WTC11 (cell line): ENCODE data around the gene RARB. TPM values are rescaled to one million over a fixed set of nuclear protein-coding genes. Genes with fewer than 3 reads are reported as not detected.

ENCODE experiments used
- ATAC-seq: fragments of 200-7000 bp; cut with Tn5 transposase; 2 replicates; pipeline ENCODE4 v1.10.0; 2021; ENCODE audit warnings: mild to moderate bottlenecking, moderate library complexity
- CTCF ChIA-PET: fragments of 300-600 bp; sonication (Branson Sonifier 250); formaldehyde crosslinking; loops from one replicate; lab custom pipeline; 2021; ENCODE audit warnings: antibody characterized with exemption; lab: Charles Lee
- POLR2A ChIA-PET: fragments of 350-600 bp; sonication (Branson Sonifier 250); formaldehyde crosslinking; loops from one replicate; lab custom pipeline; 2021; ENCODE audit warnings: antibody characterized with exemption; lab: Charles Lee
- DNase-seq: peaks from one replicate; pipeline ENCODE4 v3.0.0; 2021; ENCODE audit warnings: low spot score
- H3K27ac Mint-ChIP-seq: 2 replicates; pipeline ENCODE4 v1.8.0; 2021; ENCODE audit warnings: mixed read lengths
- H3K27me3 Mint-ChIP-seq: 2 replicates; pipeline ENCODE4 v1.8.0; 2021; ENCODE audit warnings: low read depth, mild to moderate bottlenecking, moderate library complexity, mixed read lengths
- H3K36me3 Mint-ChIP-seq: 2 replicates; pipeline ENCODE4 v1.8.0; 2021; ENCODE audit warnings: mixed read lengths
- H3K4me1 Mint-ChIP-seq: 2 replicates; pipeline ENCODE4 v1.8.0; 2022; ENCODE audit warnings: mixed read lengths
- H3K4me3 Mint-ChIP-seq: 2 replicates; pipeline ENCODE4 v1.8.0; 2021; ENCODE audit warnings: mild to moderate bottlenecking, moderate library complexity, mixed read lengths
- H3K9me3 Mint-ChIP-seq: 2 replicates; pipeline ENCODE4 v1.8.0; 2021; ENCODE audit warnings: mixed read lengths
- ATF1 ChIP-seq: sonication (generic); formaldehyde crosslinking; IDR thresholded peaks from 2 replicates; pipeline ENCODE4 v1.8.1; 2023; ENCODE audit warnings: mild to moderate bottlenecking, moderate library complexity, missing genetic modification reagents
- ATF3 ChIP-seq: sonication (generic); formaldehyde crosslinking; conservative IDR thresholded peaks from 2 replicates; pipeline ENCODE4 v1.8.1; 2022; ENCODE audit warnings: mild to moderate bottlenecking, missing genetic modification reagents
- CTCF ChIP-seq: fragments of 200-600 bp; IDR thresholded peaks from 2 replicates; pipeline ENCODE4 v1.8.0; 2022; ENCODE audit warnings: antibody characterized with exemption
- E2F1 ChIP-seq: sonication (generic); formaldehyde crosslinking; IDR thresholded peaks from 2 replicates; pipeline ENCODE4 v1.8.0; 2022; ENCODE audit warnings: mild to moderate bottlenecking, missing genetic modification reagents
- FOXJ3 ChIP-seq: sonication (generic); formaldehyde crosslinking; IDR thresholded peaks from 2 replicates; pipeline ENCODE4 v1.9.0; 2021; ENCODE audit warnings: missing genetic modification reagents, mild to moderate bottlenecking, borderline replicate concordance
- FOXP1 ChIP-seq: sonication (generic); formaldehyde crosslinking; IDR thresholded peaks from 2 replicates; pipeline ENCODE4 v1.8.0; 2022; ENCODE audit warnings: missing genetic modification reagents, mild to moderate bottlenecking, moderate library complexity, borderline replicate concordance
- IRF1 ChIP-seq: sonication (generic); formaldehyde crosslinking; IDR thresholded peaks from 2 replicates; pipeline ENCODE4 v1.8.0; 2023; ENCODE audit warnings: missing genetic modification reagents
- JUN ChIP-seq: sonication (generic); formaldehyde crosslinking; IDR thresholded peaks from 2 replicates; pipeline ENCODE4 v1.8.0; 2023; ENCODE audit warnings: mild to moderate bottlenecking, missing genetic modification reagents
- NFATC4 ChIP-seq: fragments of 250-450 bp; sonication (Bioruptor Pico); IDR thresholded peaks from 2 replicates; pipeline ENCODE4 v1.9.0; 2021; ENCODE audit warnings: mild to moderate bottlenecking
- NFE2L1 ChIP-seq: sonication (generic); formaldehyde crosslinking; IDR thresholded peaks from 2 replicates; pipeline ENCODE4 v1.8.1; 2023; ENCODE audit warnings: missing genetic modification reagents
- NR3C1 ChIP-seq: sonication (generic); formaldehyde crosslinking; conservative IDR thresholded peaks from 2 replicates; pipeline ENCODE4 v1.8.1; 2023; ENCODE audit warnings: low read depth, mild to moderate bottlenecking, missing genetic modification reagents
- SP1 ChIP-seq: sonication (generic); formaldehyde crosslinking; conservative IDR thresholded peaks from 2 replicates; pipeline ENCODE4 v1.8.1; 2022; ENCODE audit warnings: missing genetic modification reagents
- TP53 ChIP-seq: sonication (generic); formaldehyde crosslinking; IDR thresholded peaks from 2 replicates; pipeline ENCODE4 v1.8.1; 2023; ENCODE audit warnings: mild to moderate bottlenecking, missing genetic modification reagents
- ZMAT4 ChIP-seq: fragments of 250-450 bp; sonication (Bioruptor Pico); IDR thresholded peaks from 2 replicates; pipeline ENCODE4 v1.9.0; 2021; ENCODE audit warnings: mild to moderate bottlenecking
- ZNF121 ChIP-seq: sonication (generic); formaldehyde crosslinking; IDR thresholded peaks from 2 replicates; pipeline ENCODE4 v1.8.0; 2023; ENCODE audit warnings: missing genetic modification reagents
- ZNF317 ChIP-seq: sonication (generic); formaldehyde crosslinking; IDR thresholded peaks from 2 replicates; pipeline ENCODE4 v1.8.1; 2023; ENCODE audit warnings: low read depth, mild to moderate bottlenecking, moderate library complexity, missing genetic modification reagents, borderline replicate concordance
- total RNA-seq: library from RNA; stranded (reverse); gene quantifications from 3 replicates; pipeline ENCODE4 v1.2.3, GENCODE V29; 2021
- TF ChIP-seq, protein P1 (sequence below): sonication (generic); formaldehyde crosslinking; IDR thresholded peaks from 2 replicates; pipeline ENCODE4 v1.8.1; 2023; ENCODE audit warnings: mild to moderate bottlenecking, missing genetic modification reagents, borderline replicate concordance
- TF ChIP-seq, protein P2 (sequence below): sonication (generic); formaldehyde crosslinking; IDR thresholded peaks from 2 replicates; pipeline ENCODE4 v1.8.0; 2023; ENCODE audit warnings: mild to moderate bottlenecking, missing genetic modification reagents
- TF ChIP-seq, protein P3 (sequence below): sonication (generic); formaldehyde crosslinking; IDR thresholded peaks from 2 replicates; pipeline ENCODE4 v1.8.1; 2023; ENCODE audit warnings: mild to moderate bottlenecking, missing genetic modification reagents

RARB gene
- total RNA-seq, 1 experiment from 2014 or later, result not detected

GRCh38 chr3:25619382-25619781 is 191.3 kb downstream of the RARB start (continued):
- TF ChIP-seq CTCF (no peak), IRF1 (CRISPR knock-in tag) (no peak), NFATC4 (CRISPR knock-in tag) (no peak), SP1 (CRISPR knock-in tag) (no peak), ATF1 (CRISPR knock-in tag) (no peak), ZNF317 (CRISPR knock-in tag) (no peak), ZNF121 (CRISPR knock-in tag) (no peak), NR3C1 (CRISPR knock-in tag) (no peak)
- TF ChIP-seq, protein P1, sequence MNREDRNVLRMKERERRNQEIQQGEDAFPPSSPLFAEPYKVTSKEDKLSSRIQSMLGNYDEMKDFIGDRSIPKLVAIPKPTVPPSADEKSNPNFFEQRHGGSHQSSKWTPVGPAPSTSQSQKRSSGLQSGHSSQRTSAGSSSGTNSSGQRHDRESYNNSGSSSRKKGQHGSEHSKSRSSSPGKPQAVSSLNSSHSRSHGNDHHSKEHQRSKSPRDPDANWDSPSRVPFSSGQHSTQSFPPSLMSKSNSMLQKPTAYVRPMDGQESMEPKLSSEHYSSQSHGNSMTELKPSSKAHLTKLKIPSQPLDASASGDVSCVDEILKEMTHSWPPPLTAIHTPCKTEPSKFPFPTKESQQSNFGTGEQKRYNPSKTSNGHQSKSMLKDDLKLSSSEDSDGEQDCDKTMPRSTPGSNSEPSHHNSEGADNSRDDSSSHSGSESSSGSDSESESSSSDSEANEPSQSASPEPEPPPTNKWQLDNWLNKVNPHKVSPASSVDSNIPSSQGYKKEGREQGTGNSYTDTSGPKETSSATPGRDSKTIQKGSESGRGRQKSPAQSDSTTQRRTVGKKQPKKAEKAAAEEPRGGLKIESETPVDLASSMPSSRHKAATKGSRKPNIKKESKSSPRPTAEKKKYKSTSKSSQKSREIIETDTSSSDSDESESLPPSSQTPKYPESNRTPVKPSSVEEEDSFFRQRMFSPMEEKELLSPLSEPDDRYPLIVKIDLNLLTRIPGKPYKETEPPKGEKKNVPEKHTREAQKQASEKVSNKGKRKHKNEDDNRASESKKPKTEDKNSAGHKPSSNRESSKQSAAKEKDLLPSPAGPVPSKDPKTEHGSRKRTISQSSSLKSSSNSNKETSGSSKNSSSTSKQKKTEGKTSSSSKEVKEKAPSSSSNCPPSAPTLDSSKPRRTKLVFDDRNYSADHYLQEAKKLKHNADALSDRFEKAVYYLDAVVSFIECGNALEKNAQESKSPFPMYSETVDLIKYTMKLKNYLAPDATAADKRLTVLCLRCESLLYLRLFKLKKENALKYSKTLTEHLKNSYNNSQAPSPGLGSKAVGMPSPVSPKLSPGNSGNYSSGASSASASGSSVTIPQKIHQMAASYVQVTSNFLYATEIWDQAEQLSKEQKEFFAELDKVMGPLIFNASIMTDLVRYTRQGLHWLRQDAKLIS, result no peak
- TF ChIP-seq, protein P2, sequence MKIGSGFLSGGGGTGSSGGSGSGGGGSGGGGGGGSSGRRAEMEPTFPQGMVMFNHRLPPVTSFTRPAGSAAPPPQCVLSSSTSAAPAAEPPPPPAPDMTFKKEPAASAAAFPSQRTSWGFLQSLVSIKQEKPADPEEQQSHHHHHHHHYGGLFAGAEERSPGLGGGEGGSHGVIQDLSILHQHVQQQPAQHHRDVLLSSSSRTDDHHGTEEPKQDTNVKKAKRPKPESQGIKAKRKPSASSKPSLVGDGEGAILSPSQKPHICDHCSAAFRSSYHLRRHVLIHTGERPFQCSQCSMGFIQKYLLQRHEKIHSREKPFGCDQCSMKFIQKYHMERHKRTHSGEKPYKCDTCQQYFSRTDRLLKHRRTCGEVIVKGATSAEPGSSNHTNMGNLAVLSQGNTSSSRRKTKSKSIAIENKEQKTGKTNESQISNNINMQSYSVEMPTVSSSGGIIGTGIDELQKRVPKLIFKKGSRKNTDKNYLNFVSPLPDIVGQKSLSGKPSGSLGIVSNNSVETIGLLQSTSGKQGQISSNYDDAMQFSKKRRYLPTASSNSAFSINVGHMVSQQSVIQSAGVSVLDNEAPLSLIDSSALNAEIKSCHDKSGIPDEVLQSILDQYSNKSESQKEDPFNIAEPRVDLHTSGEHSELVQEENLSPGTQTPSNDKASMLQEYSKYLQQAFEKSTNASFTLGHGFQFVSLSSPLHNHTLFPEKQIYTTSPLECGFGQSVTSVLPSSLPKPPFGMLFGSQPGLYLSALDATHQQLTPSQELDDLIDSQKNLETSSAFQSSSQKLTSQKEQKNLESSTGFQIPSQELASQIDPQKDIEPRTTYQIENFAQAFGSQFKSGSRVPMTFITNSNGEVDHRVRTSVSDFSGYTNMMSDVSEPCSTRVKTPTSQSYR (CRISPR knock-in tag), result no peak

- H3K27ac Mint-ChIP-seq, result no peak overlapping the region
- ChIA-PET POLR2A (no interaction called here), CTCF (no interaction called here)
- no peak for TF ChIP-seq ATF3
- TF ChIP-seq FOXJ3 (CRISPR knock-in tag), result no peak
- TF ChIP-seq, protein P1, result no peak
- TF ChIP-seq JUN (CRISPR knock-in tag), result no peak
- no peak for TF ChIP-seq TP53 (CRISPR knock-in tag)
- TF ChIP-seq FOXP1 (CRISPR knock-in tag), result no peak
- no peak for TF ChIP-seq ZMAT4
- TF ChIP-seq NFE2L1 (CRISPR knock-in tag), result no peak
- TF ChIP-seq, protein P3, sequence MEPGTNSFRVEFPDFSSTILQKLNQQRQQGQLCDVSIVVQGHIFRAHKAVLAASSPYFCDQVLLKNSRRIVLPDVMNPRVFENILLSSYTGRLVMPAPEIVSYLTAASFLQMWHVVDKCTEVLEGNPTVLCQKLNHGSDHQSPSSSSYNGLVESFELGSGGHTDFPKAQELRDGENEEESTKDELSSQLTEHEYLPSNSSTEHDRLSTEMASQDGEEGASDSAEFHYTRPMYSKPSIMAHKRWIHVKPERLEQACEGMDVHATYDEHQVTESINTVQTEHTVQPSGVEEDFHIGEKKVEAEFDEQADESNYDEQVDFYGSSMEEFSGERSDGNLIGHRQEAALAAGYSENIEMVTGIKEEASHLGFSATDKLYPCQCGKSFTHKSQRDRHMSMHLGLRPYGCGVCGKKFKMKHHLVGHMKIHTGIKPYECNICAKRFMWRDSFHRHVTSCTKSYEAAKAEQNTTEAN (CRISPR knock-in tag), result no peak
- TF ChIP-seq E2F1 (CRISPR knock-in tag), result no peak
- ATAC-seq (no peak), DNase-seq (no peak)
- H3K4me1 Mint-ChIP-seq, result no peaks in the 10 kb centered on the region
- H3K36me3 Mint-ChIP-seq, result peaks cover 63% of the 10 kb centered on the region
- H3K9me3 Mint-ChIP-seq, result no peaks in the 10 kb centered on the region
- no peaks in the 10 kb centered on the region for H3K27me3 Mint-ChIP-seq
- no peak overlapping the region for H3K4me3 Mint-ChIP-seq
Measured at GRCh38 chr3:25620493-25620892, 192.4 kb downstream of the RARB start.
